WERI-Rb-1 (cell line): Measurements from ENCODE around the gene FIGN.

ENCODE experiments used
- DNase-seq: peaks from one replicate; pipeline ENCODE4 v3.0.0-alpha.2; 2020
- H3K27ac ChIP-seq: fragments of 250-450 bp; sonication (Bioruptor Pico); 2 replicates; pipeline ENCODE4 v1.5.1; 2020; ENCODE audit warnings: mild to moderate bottlenecking, moderate library complexity
- H3K27me3 ChIP-seq: fragments of 250-450 bp; sonication (Bioruptor Pico); 2 replicates; pipeline ENCODE4 v1.5.1; 2021; ENCODE audit warnings: mild to moderate bottlenecking, low read depth, moderate library complexity; ENCODE audit not compliant: insufficient read depth, severe bottlenecking
- H3K36me3 ChIP-seq: fragments of 250-450 bp; sonication (Bioruptor Pico); 2 replicates; pipeline ENCODE4 v1.5.1; 2020; ENCODE audit warnings: mild to moderate bottlenecking, moderate library complexity
- H3K4me3 ChIP-seq: 2 replicates; pipeline ENCODE4 v1.5.1; 2011; ENCODE audit warnings: low read depth, mild to moderate bottlenecking, control low read depth, low read length
- H3K9me3 ChIP-seq: fragments of 250-450 bp; sonication (Bioruptor Pico); 2 replicates; pipeline ENCODE4 v1.5.1; 2021; ENCODE audit warnings: mild to moderate bottlenecking, moderate library complexity; ENCODE audit not compliant: severe bottlenecking
- TF ChIP-seq, protein P1 (sequence below): IDR thresholded peaks from 2 replicates; pipeline ENCODE4 v1.5.1; 2011; ENCODE audit warnings: low read depth, mild to moderate bottlenecking, control low read depth, inconsistent platforms, low read length

The FIGN gene

DNA sequence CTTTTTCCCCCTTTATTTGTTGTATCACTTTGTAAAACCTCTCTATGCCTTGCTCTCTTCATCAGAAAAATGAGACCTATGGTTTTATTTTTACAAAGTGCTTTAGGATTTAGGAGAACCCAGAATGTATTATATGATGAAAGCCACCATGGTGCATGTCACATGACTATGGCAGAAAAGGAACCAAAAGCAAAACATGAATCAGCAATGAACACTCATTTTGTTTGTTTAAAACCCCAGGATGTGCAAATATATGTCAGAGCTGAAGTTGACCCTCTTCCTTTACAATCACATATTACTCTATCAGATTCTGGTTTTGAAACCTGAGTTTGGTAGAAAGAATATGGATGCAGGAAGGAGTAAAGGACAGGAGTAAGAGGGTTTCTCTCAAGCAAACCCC lies 70.0 kb downstream of the FIGN start:
- no peak for DNase-seq
- TF ChIP-seq, protein P1, sequence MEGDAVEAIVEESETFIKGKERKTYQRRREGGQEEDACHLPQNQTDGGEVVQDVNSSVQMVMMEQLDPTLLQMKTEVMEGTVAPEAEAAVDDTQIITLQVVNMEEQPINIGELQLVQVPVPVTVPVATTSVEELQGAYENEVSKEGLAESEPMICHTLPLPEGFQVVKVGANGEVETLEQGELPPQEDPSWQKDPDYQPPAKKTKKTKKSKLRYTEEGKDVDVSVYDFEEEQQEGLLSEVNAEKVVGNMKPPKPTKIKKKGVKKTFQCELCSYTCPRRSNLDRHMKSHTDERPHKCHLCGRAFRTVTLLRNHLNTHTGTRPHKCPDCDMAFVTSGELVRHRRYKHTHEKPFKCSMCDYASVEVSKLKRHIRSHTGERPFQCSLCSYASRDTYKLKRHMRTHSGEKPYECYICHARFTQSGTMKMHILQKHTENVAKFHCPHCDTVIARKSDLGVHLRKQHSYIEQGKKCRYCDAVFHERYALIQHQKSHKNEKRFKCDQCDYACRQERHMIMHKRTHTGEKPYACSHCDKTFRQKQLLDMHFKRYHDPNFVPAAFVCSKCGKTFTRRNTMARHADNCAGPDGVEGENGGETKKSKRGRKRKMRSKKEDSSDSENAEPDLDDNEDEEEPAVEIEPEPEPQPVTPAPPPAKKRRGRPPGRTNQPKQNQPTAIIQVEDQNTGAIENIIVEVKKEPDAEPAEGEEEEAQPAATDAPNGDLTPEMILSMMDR = no peak
- no peaks in the 10 kb centered on the region for H3K36me3 ChIP-seq
- no peak overlapping the region for H3K4me3 ChIP-seq
- H3K27me3 ChIP-seq = no peaks in the 10 kb centered on the region
- H3K27ac ChIP-seq = no peak overlapping the region
- no peaks in the 10 kb centered on the region for H3K9me3 ChIP-seq

DNA sequence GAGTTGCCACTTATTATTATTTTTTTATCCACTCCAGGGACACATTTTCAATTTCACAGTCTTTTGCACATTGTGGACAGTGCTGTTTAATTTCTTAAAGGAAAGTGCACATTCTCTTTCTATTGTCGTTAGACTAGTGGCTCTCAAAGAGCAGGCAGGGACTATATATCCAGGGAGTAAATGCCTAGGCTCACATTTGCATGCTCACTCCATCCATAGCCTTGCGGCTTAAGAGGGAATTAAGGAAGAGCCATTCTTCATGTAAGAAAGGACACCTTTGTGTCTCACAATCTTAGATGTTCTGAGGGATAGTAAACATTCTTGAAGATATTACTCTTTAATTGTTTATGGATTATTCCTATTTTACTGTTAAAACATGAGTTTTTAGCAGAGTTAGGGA lies 70.8 kb downstream of the FIGN start:
- DNase-seq = no peak
- Histone ChIP-seq H3K27me3 (no peaks in the 10 kb centered on the region), H3K36me3 (no peaks in the 10 kb centered on the region), H3K27ac (no peak overlapping the region), H3K9me3 (no peaks in the 10 kb centered on the region), H3K4me3 (no peak overlapping the region)
- TF ChIP-seq, protein P1 = no peak

DNA sequence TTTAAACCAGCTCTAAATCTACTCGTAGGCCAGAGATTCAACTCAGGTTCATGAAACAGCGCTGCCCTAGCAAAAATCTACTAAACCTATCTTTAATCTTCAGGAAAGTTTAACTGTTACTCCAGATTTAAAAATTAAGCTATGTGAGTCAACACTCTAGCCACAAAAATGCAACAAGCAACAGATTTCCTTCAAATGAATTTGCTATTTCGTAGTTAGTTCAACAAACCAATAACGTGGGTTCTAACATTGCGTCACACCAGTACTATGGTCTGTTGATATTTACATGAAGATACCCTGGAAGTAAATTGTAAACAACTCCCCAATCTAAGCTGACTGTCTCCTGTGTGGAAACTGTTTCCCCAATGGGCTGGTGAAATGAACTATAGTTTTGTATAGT lies 71.2 kb downstream of the FIGN start:
- Histone ChIP-seq H3K27ac (no peak overlapping the region), H3K36me3 (no peaks in the 10 kb centered on the region), H3K4me3 (no peak overlapping the region), H3K9me3 (no peaks in the 10 kb centered on the region), H3K27me3 (no peaks in the 10 kb centered on the region)
- TF ChIP-seq, protein P1 = no peak
- no peak for DNase-seq

DNA sequence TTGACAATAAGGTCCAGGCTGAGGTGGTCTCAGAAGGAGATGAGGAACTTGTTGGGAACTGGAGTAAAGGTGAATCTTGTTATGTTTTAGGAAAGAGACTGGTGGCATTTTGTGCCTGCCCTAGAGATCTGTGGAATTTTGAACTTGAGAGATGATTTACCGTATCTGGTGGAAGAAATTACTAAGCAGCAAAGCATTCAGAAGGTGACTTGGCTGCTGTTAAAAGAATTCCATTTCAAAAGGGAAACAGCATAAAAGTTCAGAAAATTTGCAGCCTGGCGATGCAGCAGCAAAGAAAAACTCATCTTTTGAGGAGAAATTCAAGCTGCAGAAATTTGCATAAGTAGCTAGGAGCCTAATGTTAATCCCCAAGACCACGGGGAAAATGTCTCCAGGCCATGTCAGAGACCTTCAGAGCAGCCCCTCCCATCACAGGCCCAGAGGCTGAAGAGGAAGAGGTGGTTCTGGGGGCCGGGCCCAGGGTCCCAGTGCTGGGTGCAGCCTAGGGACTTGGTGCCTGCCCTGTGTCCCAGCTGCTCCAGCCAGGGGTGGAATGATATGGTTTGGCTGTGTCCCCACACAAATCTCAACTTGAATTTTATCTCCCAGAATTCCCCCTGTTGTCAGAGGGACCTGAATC lies 73.5 kb downstream of the FIGN start:
- no peak overlapping the region for H3K4me3 ChIP-seq
- H3K9me3 ChIP-seq = no peaks in the 10 kb centered on the region
- no peaks in the 10 kb centered on the region for H3K36me3 ChIP-seq
- H3K27ac ChIP-seq = no peak overlapping the region
- no peak for DNase-seq
- TF ChIP-seq, protein P1 = no peak
- no peaks in the 10 kb centered on the region for H3K27me3 ChIP-seq

DNA sequence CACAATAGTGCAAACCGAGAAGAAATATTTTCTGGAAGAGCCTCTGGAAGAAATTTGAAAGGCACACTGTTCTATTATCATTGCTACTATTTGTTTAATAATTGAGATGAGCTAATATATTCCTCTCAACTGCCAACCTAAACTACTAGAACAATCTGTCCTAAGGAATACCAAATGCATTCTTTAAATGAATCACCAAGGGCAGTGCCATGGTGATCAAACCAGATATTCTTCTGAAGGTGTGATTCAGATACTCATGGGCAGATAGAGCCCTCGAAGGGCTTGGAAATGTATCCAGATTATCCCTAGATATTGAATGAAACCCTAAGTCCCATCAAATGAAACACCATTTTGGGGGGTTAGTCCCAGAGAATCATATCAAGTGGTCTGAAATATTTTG lies 76.6 kb downstream of the FIGN start:
- TF ChIP-seq, protein P1 = no peak
- Histone ChIP-seq H3K4me3 (no peak overlapping the region), H3K36me3 (no peaks in the 10 kb centered on the region), H3K27ac (no peak overlapping the region), H3K27me3 (no peaks in the 10 kb centered on the region), H3K9me3 (no peaks in the 10 kb centered on the region)
- DNase-seq = no peak

DNA sequence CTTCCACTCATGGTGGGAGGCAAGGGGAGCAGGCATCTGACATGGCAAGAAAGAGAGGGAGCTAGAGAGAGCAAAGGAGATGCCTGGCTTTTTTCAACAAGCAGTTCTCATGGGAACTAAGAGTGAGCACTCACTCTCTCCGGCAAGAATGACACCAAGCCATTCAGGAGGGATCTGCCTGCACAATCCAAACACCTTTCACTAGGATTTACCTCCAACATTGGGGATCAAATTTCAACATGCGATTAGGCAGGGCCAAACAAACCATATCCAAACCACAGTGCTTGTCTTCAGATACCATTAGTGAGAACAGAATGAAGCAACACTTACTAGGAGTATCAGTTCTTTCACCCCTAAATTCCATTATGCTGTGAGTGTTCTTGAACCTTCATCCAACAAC lies 77.3 kb downstream of the FIGN start:
- DNase-seq = no peak
- Histone ChIP-seq H3K4me3 (no peak overlapping the region), H3K9me3 (no peaks in the 10 kb centered on the region), H3K36me3 (no peaks in the 10 kb centered on the region), H3K27me3 (no peaks in the 10 kb centered on the region), H3K27ac (no peak overlapping the region)
- TF ChIP-seq, protein P1 = no peak
